Fibroblast of lung (primary cell): ENCODE data around the gene RGS3. TPM values are rescaled to one million over a fixed set of nuclear protein-coding genes. Genes with fewer than 3 reads are reported as not detected.

Source experiments
- DNase-seq, 2 donors: peaks; one replicate each; pipeline versions ENCODE4 v3.0.0 to v3.0.0-alpha.2; 2010; ENCODE audit warnings: low read depth in 2 of 2
- H2AFZ ChIP-seq: 2 replicates; pipeline ENCODE4 v1.5.1; 2012; ENCODE audit warnings: low read length, control low read depth, inconsistent platforms
- H3K27ac ChIP-seq: 2 replicates; pipeline ENCODE4 v1.5.1; 2011; ENCODE audit warnings: low read length, control low read depth; ENCODE audit not compliant: insufficient read depth
- H3K27me3 ChIP-seq: 2 replicates; pipeline ENCODE4 v1.5.1; 2011; ENCODE audit warnings: mild to moderate bottlenecking, low read length; ENCODE audit not compliant: control insufficient read depth, insufficient read depth
- H3K36me3 ChIP-seq: 2 replicates; pipeline ENCODE4 v1.5.1; 2011; ENCODE audit warnings: low read length; ENCODE audit not compliant: control insufficient read depth, insufficient read depth
- H3K4me1 ChIP-seq: 2 replicates; pipeline ENCODE4 v1.5.1; 2011; ENCODE audit warnings: low read length; ENCODE audit not compliant: control insufficient read depth, insufficient read depth; ENCODE audit errors: extremely low read depth
- H3K4me2 ChIP-seq: 2 replicates; pipeline ENCODE4 v1.5.1; 2011; ENCODE audit warnings: low read length, control low read depth; ENCODE audit not compliant: insufficient read depth; ENCODE audit errors: extremely low read depth
- H3K4me3 ChIP-seq, 4 experiments: fragments of 200-600 bp in 1 of 4; sonication (generic) in 1 of 4; replicated peaks in 1 of 4; 2 replicates each; pipeline ENCODE4 v1.5.1; 2011 to 2016; ENCODE audit warnings: low read length in 4 of 4, low read depth in 3 of 4, mild to moderate bottlenecking in 3 of 4, control low read depth in 2 of 4, inconsistent platforms in 1 of 4, mixed read lengths in 1 of 4; ENCODE audit not compliant: insufficient read depth in 1 of 4; ENCODE audit errors: control extremely low read depth in 1 of 4
- H3K79me2 ChIP-seq: 2 replicates; pipeline ENCODE4 v1.5.1; 2012; ENCODE audit warnings: mild to moderate bottlenecking, low read length, inconsistent platforms; ENCODE audit not compliant: control insufficient read depth, insufficient read depth
- H3K9ac ChIP-seq: 2 replicates; pipeline ENCODE4 v1.5.1; 2011; ENCODE audit warnings: mild to moderate bottlenecking, low read length, control low read depth; ENCODE audit not compliant: insufficient read depth
- H3K9me3 ChIP-seq: 2 replicates; pipeline ENCODE4 v1.5.1; 2012; ENCODE audit warnings: low read depth, low read length; ENCODE audit not compliant: control insufficient read depth, insufficient read depth
- H4K20me1 ChIP-seq: 2 replicates; pipeline ENCODE4 v1.5.1; 2011; ENCODE audit warnings: low read length; ENCODE audit not compliant: control insufficient read depth, insufficient read depth; ENCODE audit errors: extremely low read depth
- CTCF ChIP-seq, 2 donors: IDR thresholded peaks in 1 of 2; conservative IDR thresholded peaks in 1 of 2; 1 replicate in 1 of 2; 2 replicates in 1 of 2; pipeline ENCODE4 v1.5.1; 2011 to 2012; ENCODE audit warnings: low read length in 2 of 2, control low read depth in 1 of 2, inconsistent platforms in 1 of 2, low read depth in 1 of 2, mild to moderate bottlenecking in 1 of 2
- EZH2 ChIP-seq: IDR thresholded peaks from 2 replicates; pipeline ENCODE4 v1.5.1; 2012; ENCODE audit warnings: low read length, control low read depth, mild to moderate bottlenecking; ENCODE audit errors: missing control alignments
- polyA plus RNA-seq, 2 donors: library from polyadenylated mRNA; depleted of rRNA in 1 of 2; stranded (reverse) in 1 of 2; unstranded in 1 of 2; fragments of >200 nt; gene quantifications; 2 replicates each; pipeline ENCODE4 v1.2.1, GENCODE V29; 2011 to 2012; ENCODE audit warnings: missing spikeins in 1 of 2
- total RNA-seq: library from RNA; depleted of rRNA; stranded (reverse); fragments of >200 nt; gene quantifications from 2 replicates; pipeline ENCODE4 v1.2.1, GENCODE V29; 2014

RGS3 gene
- total and polyA plus RNA-seq, 2 donors (not counting 1 experiment from before 2014, with no cell fraction given), result 48.1 to 74.3 TPM

- Histone ChIP-seq H3K36me3 (no peaks in the 10 kb centered on the region), H3K4me2 (no peak overlapping the region), H3K27ac (no peak overlapping the region), H2AFZ (no peak overlapping the region), H3K9me3 (no peaks in the 10 kb centered on the region), H3K4me1 (peaks cover 20% of the 10 kb centered on the region), H3K4me3 (no peak overlapping the region), H3K27me3 (no peaks in the 10 kb centered on the region), H3K9ac (no peak overlapping the region), H4K20me1 (no peaks in the 10 kb centered on the region), H3K79me2 (no peaks in the 10 kb centered on the region)
- DNase-seq, result no peak
- TF ChIP-seq EZH2 (no peak), CTCF (conservative IDR thresholded peaks at IDR 0.05 in 1 of 2, IDR thresholded peaks at IDR 0.05 in 1 of 2; ENCODE audit: low read depth in 1 of 2, low read length in 2 of 2) (no peak)
Observed at GRCh38 chr9:113522419-113522818, 58.9 kb downstream of the RGS3 start.

GRCh38 chr9:113522858-113523257, 59.3 kb downstream of the RGS3 start:
- no peak for DNase-seq
- Histone ChIP-seq H3K4me3 (no peak overlapping the region), H4K20me1 (no peaks in the 10 kb centered on the region), H3K36me3 (no peaks in the 10 kb centered on the region), H2AFZ (no peak overlapping the region), H3K9ac (no peak overlapping the region), H3K27ac (no peak overlapping the region), H3K79me2 (no peaks in the 10 kb centered on the region), H3K4me1 (peaks cover 20% of the 10 kb centered on the region), H3K4me2 (no peak overlapping the region), H3K27me3 (no peaks in the 10 kb centered on the region), H3K9me3 (no peaks in the 10 kb centered on the region)
- TF ChIP-seq EZH2, result no peak
- TF ChIP-seq CTCF (conservative IDR thresholded peaks at IDR 0.05 in 1 of 2, IDR thresholded peaks at IDR 0.05 in 1 of 2; ENCODE audit: low read depth in 1 of 2, low read length in 2 of 2), result no peak

- Histone ChIP-seq H3K4me2 (no peak overlapping the region), H3K36me3 (no peaks in the 10 kb centered on the region), H2AFZ (peak overlapping the region; percentile 2), H3K79me2 (no peaks in the 10 kb centered on the region), H4K20me1 (no peaks in the 10 kb centered on the region), H3K4me3 (no peak overlapping the region), H3K27me3 (no peaks in the 10 kb centered on the region), H3K27ac (no peak overlapping the region), H3K9ac (no peak overlapping the region), H3K4me1 (peaks cover 20% of the 10 kb centered on the region), H3K9me3 (no peaks in the 10 kb centered on the region)
- no peak for TF ChIP-seq CTCF (conservative IDR thresholded peaks at IDR 0.05 in 1 of 2, IDR thresholded peaks at IDR 0.05 in 1 of 2; ENCODE audit: low read depth in 1 of 2, low read length in 2 of 2)
- no peak for TF ChIP-seq EZH2
- peak in 1 of 2 donors; percentile 12 for DNase-seq
Observed at GRCh38 chr9:113523421-113524141, 60.1 kb downstream of the RGS3 start.
